Measurements from ENCODE around the gene STXBP6. TPM values are rescaled to one million over a fixed set of nuclear protein-coding genes. Genes with fewer than 3 reads are reported as not detected.

The STXBP6 gene
- total and polyA plus RNA-seq, 2 experiments from 2014 or later, result 3.8 to 6.4 TPM

DNA sequence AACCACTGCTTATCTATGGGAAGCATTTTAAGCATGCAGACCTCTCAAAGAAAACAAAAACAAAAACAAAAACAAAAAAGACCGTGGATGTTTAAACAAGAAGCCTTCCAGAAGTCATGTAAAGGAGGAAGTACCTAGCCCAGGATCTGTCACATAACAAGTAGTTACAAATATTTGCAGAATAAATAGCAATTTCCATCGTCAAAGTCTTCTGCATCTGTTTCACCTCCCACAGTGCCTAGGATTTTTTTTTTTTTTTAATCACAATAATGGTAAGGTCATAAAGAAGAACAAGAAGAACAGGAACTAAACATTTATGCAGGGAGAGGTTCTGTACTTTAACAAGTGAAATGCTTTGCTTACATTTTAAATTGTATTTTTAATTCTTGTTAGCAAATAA, 2.4 kb upstream of the STXBP6 start:
- TF ChIP-seq, protein P1, sequence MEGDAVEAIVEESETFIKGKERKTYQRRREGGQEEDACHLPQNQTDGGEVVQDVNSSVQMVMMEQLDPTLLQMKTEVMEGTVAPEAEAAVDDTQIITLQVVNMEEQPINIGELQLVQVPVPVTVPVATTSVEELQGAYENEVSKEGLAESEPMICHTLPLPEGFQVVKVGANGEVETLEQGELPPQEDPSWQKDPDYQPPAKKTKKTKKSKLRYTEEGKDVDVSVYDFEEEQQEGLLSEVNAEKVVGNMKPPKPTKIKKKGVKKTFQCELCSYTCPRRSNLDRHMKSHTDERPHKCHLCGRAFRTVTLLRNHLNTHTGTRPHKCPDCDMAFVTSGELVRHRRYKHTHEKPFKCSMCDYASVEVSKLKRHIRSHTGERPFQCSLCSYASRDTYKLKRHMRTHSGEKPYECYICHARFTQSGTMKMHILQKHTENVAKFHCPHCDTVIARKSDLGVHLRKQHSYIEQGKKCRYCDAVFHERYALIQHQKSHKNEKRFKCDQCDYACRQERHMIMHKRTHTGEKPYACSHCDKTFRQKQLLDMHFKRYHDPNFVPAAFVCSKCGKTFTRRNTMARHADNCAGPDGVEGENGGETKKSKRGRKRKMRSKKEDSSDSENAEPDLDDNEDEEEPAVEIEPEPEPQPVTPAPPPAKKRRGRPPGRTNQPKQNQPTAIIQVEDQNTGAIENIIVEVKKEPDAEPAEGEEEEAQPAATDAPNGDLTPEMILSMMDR (IDR thresholded peaks at IDR 0.05; ENCODE audit: low read depth, low read length), result no peak
- Histone ChIP-seq H3K27me3 (peaks cover 100% of the 10 kb centered on the region), H3K36me3 (no peaks in the 10 kb centered on the region), H3K27ac (no peak overlapping the region), H3K4me1 (ENCODE audit: low read depth) (peaks cover 10% of the 10 kb centered on the region), H3K9me3 (ENCODE audit: low read depth) (no peaks in the 10 kb centered on the region), H3K4me3 (no peak overlapping the region)
- no peak for DNase-seq (ENCODE audit: low read depth in 1 of 2, low spot score in 1 of 2)

DNA sequence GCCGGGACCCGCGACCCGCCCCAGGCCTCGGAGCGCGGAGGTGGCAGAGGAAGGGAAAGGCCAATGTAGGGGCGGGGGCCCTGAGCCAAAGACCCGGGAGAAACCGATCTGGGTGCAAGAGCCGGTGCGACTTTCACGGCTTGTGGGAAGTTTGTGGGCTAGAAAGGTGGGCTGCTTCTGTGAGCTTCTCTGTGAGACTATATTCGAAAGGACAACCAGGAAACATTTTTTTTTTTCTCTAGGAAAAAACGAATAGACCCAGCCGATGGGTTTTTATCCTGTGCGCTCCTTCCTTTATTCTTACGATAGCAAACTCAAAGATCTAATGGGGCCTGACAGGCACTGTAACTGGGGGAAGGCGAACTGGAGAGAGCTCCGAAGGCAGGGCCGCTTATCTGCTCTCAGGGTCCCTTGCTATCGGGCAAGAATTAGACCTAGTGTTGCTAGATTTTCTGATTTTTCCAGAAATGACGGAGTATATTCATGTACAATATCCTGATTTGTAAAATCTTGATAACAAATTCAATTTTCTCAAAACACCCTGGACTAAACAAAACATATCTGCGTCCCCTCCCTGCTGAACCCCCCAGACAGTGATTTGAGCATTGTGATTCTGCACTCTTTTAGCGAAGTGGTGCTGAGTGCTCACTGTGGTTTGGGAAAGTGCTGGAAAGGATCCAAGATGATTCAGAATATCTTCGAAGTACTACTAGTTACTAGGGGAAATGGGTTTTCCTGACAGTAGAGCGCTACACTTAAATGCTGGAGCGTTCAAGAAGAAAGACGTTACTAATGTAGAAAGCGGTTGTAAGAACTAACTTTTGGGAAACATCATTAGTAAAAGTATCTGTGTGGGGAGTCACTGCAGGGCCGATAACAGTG, 563 bp upstream of the STXBP6 start:
- Histone ChIP-seq H3K27ac (no peak overlapping the region), H3K27me3 (peaks cover 81% of the 10 kb centered on the region), H3K4me1 (ENCODE audit: low read depth) (peaks cover 10% of the 10 kb centered on the region), H3K36me3 (no peaks in the 10 kb centered on the region), H3K9me3 (ENCODE audit: low read depth) (no peaks in the 10 kb centered on the region), H3K4me3 (peak overlapping the region; percentile 45)
- TF ChIP-seq, protein P1 (IDR thresholded peaks at IDR 0.05; ENCODE audit: low read depth, low read length), result no peak
- DNase-seq (ENCODE audit: low read depth in 1 of 2, low spot score in 1 of 2), result peak; percentile 23 to 83

DNA sequence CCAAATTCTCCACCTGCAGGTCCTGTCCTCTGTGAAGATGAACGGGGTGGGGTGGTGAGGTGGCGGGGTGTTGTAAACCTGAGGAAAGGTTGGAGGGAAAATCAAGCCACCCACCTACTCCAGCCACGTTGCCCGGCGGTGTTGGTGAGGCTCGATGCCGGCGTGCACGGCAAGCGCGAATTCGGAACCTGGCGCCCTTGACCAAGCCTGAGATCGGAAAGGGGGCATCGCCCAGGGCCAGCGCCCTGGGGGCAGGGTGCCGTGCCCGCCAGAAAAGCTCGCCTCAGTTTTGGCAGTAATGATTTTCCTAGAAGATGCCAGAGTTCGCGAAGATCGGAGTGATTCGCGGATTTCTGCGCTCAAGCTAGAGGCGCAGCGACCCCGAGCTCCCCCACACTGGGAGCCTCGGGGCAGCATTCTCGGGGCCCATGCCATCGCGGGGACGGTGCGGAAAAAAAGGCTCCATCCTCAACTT, 817 bp downstream of the STXBP6 start:
- no peaks in the 10 kb centered on the region for H3K9me3 ChIP-seq (ENCODE audit: low read depth)
- peaks cover 10% of the 10 kb centered on the region for H3K4me1 ChIP-seq (ENCODE audit: low read depth)
- TF ChIP-seq, protein P1 (IDR thresholded peaks at IDR 0.05; ENCODE audit: low read depth, low read length), result no peak
- no peaks in the 10 kb centered on the region for H3K36me3 ChIP-seq
- H3K27ac ChIP-seq, result no peak overlapping the region
- peaks cover 74% of the 10 kb centered on the region for H3K27me3 ChIP-seq
- peak overlapping the region; percentile 45 for H3K4me3 ChIP-seq
- DNase-seq (ENCODE audit: low read depth in 1 of 2, low spot score in 1 of 2), result peak in 1 of 2 donors; percentile 16

DNA sequence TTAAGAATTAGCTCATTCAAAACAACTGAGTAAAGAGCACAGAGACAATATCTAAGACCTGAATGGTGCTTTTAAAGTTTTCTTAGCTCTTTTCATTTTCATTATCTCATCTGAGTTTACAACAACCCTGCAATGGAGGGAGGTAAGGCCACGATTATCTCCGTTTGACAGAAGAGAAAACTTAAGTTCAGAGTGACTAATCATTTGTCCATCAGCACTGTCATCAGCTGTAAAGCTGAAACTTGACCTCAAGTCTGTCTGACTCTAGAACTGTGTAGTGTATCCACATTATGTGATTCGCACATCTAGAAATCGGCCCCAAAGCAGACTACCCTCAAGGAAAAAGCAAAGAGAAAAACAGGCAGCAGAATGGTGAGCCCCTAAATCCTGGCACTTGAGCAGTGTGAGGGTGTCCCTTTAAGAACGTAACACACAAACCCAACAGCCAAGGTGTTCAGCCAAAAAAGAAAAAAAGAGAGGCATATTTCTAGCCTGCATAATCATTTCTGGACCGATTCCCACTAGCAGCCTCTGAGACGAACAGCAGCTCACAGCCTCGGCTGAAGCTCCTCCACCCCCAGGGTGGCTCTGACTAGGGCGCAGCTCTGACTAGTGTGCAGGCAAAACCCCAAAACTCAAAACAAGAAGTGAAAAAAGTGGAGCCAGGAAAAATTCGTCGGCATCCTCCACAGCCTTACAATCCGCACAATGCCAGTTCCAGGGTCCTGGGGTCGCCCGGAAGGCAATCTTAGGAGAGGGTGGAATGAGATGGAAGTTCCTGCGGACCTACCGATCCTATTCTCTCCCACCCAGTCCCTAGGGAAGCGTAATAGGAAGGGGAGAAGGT, 1.6 kb downstream of the STXBP6 start:
- Histone ChIP-seq H3K27me3 (peaks cover 70% of the 10 kb centered on the region), H3K36me3 (no peaks in the 10 kb centered on the region), H3K27ac (no peak overlapping the region), H3K4me1 (ENCODE audit: low read depth) (peaks cover 10% of the 10 kb centered on the region), H3K4me3 (no peak overlapping the region), H3K9me3 (ENCODE audit: low read depth) (no peaks in the 10 kb centered on the region)
- TF ChIP-seq, protein P1 (IDR thresholded peaks at IDR 0.05; ENCODE audit: low read depth, low read length), result no peak
- peak in 1 of 2 donors; percentile 87 for DNase-seq (ENCODE audit: low read depth in 1 of 2, low spot score in 1 of 2)

DNA sequence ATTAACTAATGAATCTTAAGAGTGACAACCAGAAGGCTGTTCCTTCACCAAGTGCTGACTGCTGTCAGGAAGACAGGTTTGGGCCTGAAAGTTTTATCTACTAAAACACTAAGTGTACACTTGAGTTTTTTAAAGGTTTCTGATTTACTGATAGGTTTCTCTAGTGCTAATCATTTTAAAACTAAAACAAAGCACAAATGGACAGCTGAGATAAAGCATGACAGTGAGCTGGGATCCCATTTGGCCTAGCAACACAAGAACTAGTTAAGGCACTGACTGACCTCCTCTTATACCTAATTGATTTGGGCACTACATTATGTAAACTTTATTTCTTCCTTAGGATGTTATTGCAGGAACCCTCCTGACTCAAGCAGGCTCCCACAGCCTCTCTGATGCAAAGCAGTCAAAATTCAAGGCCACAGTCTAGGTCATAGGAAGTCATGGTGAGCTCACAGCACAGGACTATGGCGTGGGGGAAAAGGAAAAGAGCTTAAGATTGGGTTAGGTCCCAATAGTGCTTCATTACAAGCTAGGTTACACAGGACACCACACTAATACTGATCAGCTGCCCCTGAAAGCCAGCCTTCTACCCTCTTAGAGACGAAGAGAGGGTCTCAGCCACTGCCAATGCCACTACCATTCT, 3.5 kb downstream of the STXBP6 start:
- Histone ChIP-seq H3K27ac (no peak overlapping the region), H3K9me3 (ENCODE audit: low read depth) (no peaks in the 10 kb centered on the region)
- peak in 1 of 2 donors; percentile 63 for DNase-seq (ENCODE audit: low read depth in 1 of 2, low spot score in 1 of 2)

More for the DNA sequence above, 3.5 kb downstream of the STXBP6 start:
- TF ChIP-seq, protein P1 (IDR thresholded peaks at IDR 0.05; ENCODE audit: low read depth, low read length), result no peak
- no peak overlapping the region for H3K4me3 ChIP-seq
- peaks cover 52% of the 10 kb centered on the region for H3K27me3 ChIP-seq
- no peaks in the 10 kb centered on the region for H3K36me3 ChIP-seq
- peaks cover 10% of the 10 kb centered on the region for H3K4me1 ChIP-seq (ENCODE audit: low read depth)

Data from cardiac muscle cell (in vitro differentiated cells and primary cell).